ENCODE measurements around the gene C11orf71. TPM values are rescaled to one million over a fixed set of nuclear protein-coding genes. Genes with fewer than 3 reads are reported as not detected.

The C11orf71 gene, protein sequence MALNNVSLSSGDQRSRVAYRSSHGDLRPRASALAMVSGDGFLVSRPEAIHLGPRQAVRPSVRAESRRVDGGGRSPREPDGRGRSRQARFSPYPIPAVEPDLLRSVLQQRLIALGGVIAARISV
- total RNA-seq: 10 to 100 TPM; 15.1 to 15.6 TPM
- polyA plus RNA-seq: 10 to 100 TPM; 12.8 to 13.9 TPM

DNA sequence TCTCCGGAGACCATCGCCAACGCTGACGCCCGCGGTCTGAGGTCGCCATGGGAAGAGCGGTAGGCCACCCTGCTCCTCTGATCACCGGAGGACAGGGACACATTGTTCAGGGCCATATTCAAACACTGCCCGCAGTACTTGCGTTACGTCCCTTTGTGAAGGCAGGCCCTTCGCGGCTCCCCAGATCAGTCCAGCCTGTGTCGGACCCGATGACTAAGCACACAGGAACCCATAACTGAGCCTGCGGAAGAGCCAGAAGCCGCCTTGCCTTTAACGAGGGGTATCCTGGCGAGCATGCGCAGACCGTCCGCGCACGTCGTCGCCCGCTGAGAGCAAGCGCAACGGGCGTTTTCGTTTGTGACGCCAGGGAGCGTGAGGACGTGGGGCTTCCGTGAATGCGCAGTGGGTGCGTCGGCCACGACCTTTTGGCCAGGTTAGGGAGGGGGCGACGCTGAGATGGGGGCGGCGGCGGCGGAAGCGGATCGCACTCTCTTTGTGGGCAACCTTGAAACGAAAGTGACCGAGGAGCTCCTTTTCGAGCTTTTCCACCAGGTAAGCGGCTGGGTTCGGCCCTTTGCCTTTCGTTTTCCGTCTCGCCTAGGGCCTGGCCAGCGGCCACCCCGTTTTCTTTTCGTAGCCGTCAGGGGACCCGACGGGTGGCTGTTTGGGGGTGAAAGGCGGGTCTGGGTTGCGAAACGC lies at the start of gene C11orf71, which contains the start of gene RBM7:
TSS of gene C11orf71 (minus strand) at position 296 of the 699 bp plus-strand sequence. CDS start at position 116, 180 bp downstream.
TSS of gene RBM7 (plus strand) at position 451 of the 699 bp plus-strand sequence. CDS start at position 457, 6 bp downstream.
- H3K4me1 Mint-ChIP-seq: peaks cover 33 to 63% (median 47%) of the 10 kb centered on the region in 4 donors
- intact Hi-C loops (cut with micrococcal nuclease): loop anchor here (1.0 to 5.0 kb wide), 6 partner anchors 39 to 1083 kb away; partner anchors contain the start of genes REXO2 and USP28

DNA sequence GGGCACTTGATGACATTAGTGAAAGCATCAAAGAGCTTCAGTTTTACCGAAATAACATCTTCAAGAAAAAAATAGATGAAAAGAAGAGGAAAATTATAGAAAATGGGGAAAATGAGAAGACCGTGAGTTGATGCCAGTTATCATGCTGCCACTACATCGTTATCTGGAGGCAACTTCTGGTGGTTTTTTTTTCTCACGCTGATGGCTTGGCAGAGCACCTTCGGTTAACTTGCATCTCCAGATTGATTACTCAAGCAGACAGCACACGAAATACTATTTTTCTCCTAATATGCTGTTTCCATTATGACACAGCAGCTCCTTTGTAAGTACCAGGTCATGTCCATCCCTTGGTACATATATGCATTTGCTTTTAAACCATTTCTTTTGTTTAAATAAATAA lies 49.5 kb upstream of the C11orf71 start:
- Mint-ChIP-seq H3K27ac (no peak overlapping the region), H3K36me3 (peaks cover 56 to 65% of the 10 kb centered on the region in 2 donors), H3K4me3 (no peak overlapping the region), H3K4me1 (peaks cover 4 to 10% (median 5%) of the 10 kb centered on the region in 4 donors), H3K27me3 (no peaks in the 10 kb centered on the region), H3K9me3 (no peaks in the 10 kb centered on the region)
- intact Hi-C loops (cut with micrococcal nuclease): loop anchor here (10.0 kb wide), 1 partner anchor 1055 kb away; the partner anchor contains the start of gene CADM1
- Histone ChIP-seq H3K27me3 (ENCODE audit: insufficient read depth, low read length) (no peaks in the 10 kb centered on the region), H3K4me1 (ENCODE audit: insufficient read depth, low read length) (no peaks in the 10 kb centered on the region), H3K4me3 (ENCODE audit: low read length in 2 of 2) (no peak overlapping the region), H3K27ac (ENCODE audit: low read depth, low read length) (no peak overlapping the region), H3K36me3 (ENCODE audit: insufficient read depth, low read length) (peaks cover 16% of the 10 kb centered on the region), H3K9me3 (ENCODE audit: control insufficient read depth in 1 of 2, low read length in 2 of 2) (no peaks in the 10 kb centered on the region)
- ChIA-PET POLR2A (ENCODE audit: partially characterized antibody) (no interaction called here), CTCF (ENCODE audit: partially characterized antibody) (no interaction called here)
- no peak for DNase-seq

More for the DNA sequence above, at the start of gene C11orf71, which contains the start of gene RBM7:
- peaks cover 55% of the 10 kb centered on the region for H3K4me1 ChIP-seq (ENCODE audit: insufficient read depth, low read length)
- Mint-ChIP-seq H3K27ac (peak within 1 kb of the TSS; percentile 97 to 99 (median 99)), H3K27me3 (no peaks in the 10 kb centered on the region), H3K9me3 (no peaks in the 10 kb centered on the region), H3K36me3 (peaks cover 14 to 33% of the 10 kb centered on the region in 2 donors), H3K4me3 (peak within 1 kb of the TSS; percentile 92 to 99 (median 97))
- H3K27ac ChIP-seq (ENCODE audit: low read depth, low read length): peak within 1 kb of the TSS; percentile 97
- H3K36me3 ChIP-seq (ENCODE audit: insufficient read depth, low read length): peaks cover 5% of the 10 kb centered on the region
- no peaks in the 10 kb centered on the region for H3K27me3 ChIP-seq (ENCODE audit: insufficient read depth, low read length)
- H3K4me3 ChIP-seq (ENCODE audit: low read length in 2 of 2): peak within 1 kb of the TSS; percentile 86 to 96
- ChIA-PET CTCF (ENCODE audit: partially characterized antibody) (no interaction called here), POLR2A (ENCODE audit: partially characterized antibody) (interaction anchor here (0.7 to 3.1 kb wide), 5 partner anchors 11 to 217 kb away, joined by 3 to 25 read pairs (median 3); partner anchors contain the start of gene REXO2)
- H3K9me3 ChIP-seq (ENCODE audit: control insufficient read depth in 1 of 2, low read length in 2 of 2): no peaks in the 10 kb centered on the region
- peak; percentile 96 to 98 (median 98) for DNase-seq

GRCh38 chr11:114448749-114449482 lies 48.6 kb upstream of the C11orf71 start:
- peaks cover 57 to 73% of the 10 kb centered on the region in 2 donors for H3K36me3 Mint-ChIP-seq
- intact Hi-C loops (cut with micrococcal nuclease): loop anchor here (10.0 kb wide), 1 partner anchor 1056 kb away; the partner anchor contains the start of gene CADM1
- ChIA-PET CTCF (ENCODE audit: partially characterized antibody) (no interaction called here), POLR2A (ENCODE audit: partially characterized antibody) (no interaction called here)
- Histone ChIP-seq H3K9me3 (ENCODE audit: control insufficient read depth in 1 of 2, low read length in 2 of 2) (no peaks in the 10 kb centered on the region), H3K36me3 (ENCODE audit: insufficient read depth, low read length) (peaks cover 16% of the 10 kb centered on the region), H3K27me3 (ENCODE audit: insufficient read depth, low read length) (no peaks in the 10 kb centered on the region), H3K4me3 (ENCODE audit: low read length in 2 of 2) (no peak overlapping the region), H3K27ac (ENCODE audit: low read depth, low read length) (no peak overlapping the region), H3K4me1 (ENCODE audit: insufficient read depth, low read length) (no peaks in the 10 kb centered on the region)
- no peak overlapping the region for H3K27ac Mint-ChIP-seq
- H3K27me3 Mint-ChIP-seq: no peaks in the 10 kb centered on the region
- DNase-seq: no peak
- H3K9me3 Mint-ChIP-seq: no peaks in the 10 kb centered on the region
- H3K4me1 Mint-ChIP-seq: peaks cover 4 to 10% (median 8%) of the 10 kb centered on the region in 4 donors
- H3K4me3 Mint-ChIP-seq: no peak overlapping the region

DNA sequence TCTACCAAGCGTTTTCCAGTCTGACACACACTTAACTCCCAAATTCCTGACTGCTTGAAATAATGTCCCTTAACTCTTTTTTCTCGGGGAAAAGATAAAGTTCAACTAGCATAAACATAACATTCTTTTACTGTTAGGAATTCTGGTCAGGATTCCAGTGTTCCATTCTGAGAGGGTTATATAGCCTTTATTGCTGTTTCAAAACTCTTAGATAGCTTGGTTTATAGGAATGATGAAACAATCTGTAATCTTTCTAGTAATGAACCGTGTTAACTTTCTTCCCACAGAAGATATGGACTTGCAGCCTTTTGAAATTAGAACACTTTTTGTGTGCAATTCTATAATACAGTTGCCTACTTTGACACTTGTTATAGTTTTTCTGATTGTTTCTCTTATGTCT lies 47.6 kb upstream of the C11orf71 start:
- no peak overlapping the region for H3K4me3 Mint-ChIP-seq
- no peak overlapping the region for H3K4me3 ChIP-seq (ENCODE audit: low read length in 2 of 2)
- H3K27ac Mint-ChIP-seq: no peak overlapping the region
- no peaks in the 10 kb centered on the region for H3K9me3 ChIP-seq (ENCODE audit: control insufficient read depth in 1 of 2, low read length in 2 of 2)
- H3K27ac ChIP-seq (ENCODE audit: low read depth, low read length): no peak overlapping the region
- no peaks in the 10 kb centered on the region for H3K27me3 ChIP-seq (ENCODE audit: insufficient read depth, low read length)
- ChIA-PET CTCF (ENCODE audit: partially characterized antibody) (no interaction called here), POLR2A (ENCODE audit: partially characterized antibody) (no interaction called here)
- intact Hi-C loops (cut with micrococcal nuclease): loop anchor here (10.0 kb wide), 1 partner anchor 1057 kb away; the partner anchor contains the start of gene CADM1
- H3K36me3 ChIP-seq (ENCODE audit: insufficient read depth, low read length): peaks cover 16% of the 10 kb centered on the region
- H3K36me3 Mint-ChIP-seq: peaks cover 48 to 64% of the 10 kb centered on the region in 2 donors
- DNase-seq: no peak
- H3K4me1 ChIP-seq (ENCODE audit: insufficient read depth, low read length): no peaks in the 10 kb centered on the region
- H3K4me1 Mint-ChIP-seq: peaks cover 4 to 11% (median 8%) of the 10 kb centered on the region in 4 donors
- no peaks in the 10 kb centered on the region for H3K9me3 Mint-ChIP-seq
- H3K27me3 Mint-ChIP-seq: no peaks in the 10 kb centered on the region

DNA sequence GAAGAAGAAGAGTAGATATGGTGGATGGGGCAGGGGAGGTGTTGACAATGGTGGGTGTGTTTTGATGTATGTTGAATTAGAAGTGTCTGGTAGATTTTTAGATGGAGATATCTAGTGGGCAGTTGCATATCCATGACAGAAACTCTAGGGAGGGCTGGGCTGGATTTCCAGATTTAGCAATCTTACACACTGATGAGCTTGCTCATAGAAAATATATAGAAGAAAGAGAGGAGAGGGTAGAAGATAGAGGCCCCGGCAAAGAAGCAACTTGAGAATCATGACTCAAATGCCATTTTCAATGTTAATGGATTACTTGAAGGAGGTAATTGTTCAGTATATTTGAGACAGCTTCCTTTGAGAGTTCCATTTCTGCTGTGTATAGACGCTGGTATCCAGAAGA lies 47.1 kb upstream of the C11orf71 start:
- no peaks in the 10 kb centered on the region for H3K27me3 ChIP-seq (ENCODE audit: insufficient read depth, low read length)
- CTCF ChIA-PET (ENCODE audit: partially characterized antibody): no interaction called here
- Mint-ChIP-seq H3K27ac (peak overlapping the region in 1 of 7 donors; percentile 3), H3K4me1 (peaks cover 4 to 11% (median 9%) of the 10 kb centered on the region in 4 donors), H3K36me3 (peaks cover 44 to 60% of the 10 kb centered on the region in 2 donors), H3K27me3 (no peaks in the 10 kb centered on the region), H3K4me3 (no peak overlapping the region), H3K9me3 (no peaks in the 10 kb centered on the region)
- intact Hi-C loops (cut with micrococcal nuclease): loop anchor here (10.0 kb wide), 1 partner anchor 1057 kb away; the partner anchor contains the start of gene CADM1
- POLR2A ChIA-PET (ENCODE audit: partially characterized antibody): no interaction called here
- H3K9me3 ChIP-seq (ENCODE audit: control insufficient read depth in 1 of 2, low read length in 2 of 2): no peaks in the 10 kb centered on the region
- no peak for DNase-seq
- H3K27ac ChIP-seq (ENCODE audit: low read depth, low read length): no peak overlapping the region
- H3K4me1 ChIP-seq (ENCODE audit: insufficient read depth, low read length): peaks cover under 1% of the 10 kb centered on the region
- H3K36me3 ChIP-seq (ENCODE audit: insufficient read depth, low read length): peaks cover 16% of the 10 kb centered on the region
- no peak overlapping the region for H3K4me3 ChIP-seq (ENCODE audit: low read length in 2 of 2)

DNA sequence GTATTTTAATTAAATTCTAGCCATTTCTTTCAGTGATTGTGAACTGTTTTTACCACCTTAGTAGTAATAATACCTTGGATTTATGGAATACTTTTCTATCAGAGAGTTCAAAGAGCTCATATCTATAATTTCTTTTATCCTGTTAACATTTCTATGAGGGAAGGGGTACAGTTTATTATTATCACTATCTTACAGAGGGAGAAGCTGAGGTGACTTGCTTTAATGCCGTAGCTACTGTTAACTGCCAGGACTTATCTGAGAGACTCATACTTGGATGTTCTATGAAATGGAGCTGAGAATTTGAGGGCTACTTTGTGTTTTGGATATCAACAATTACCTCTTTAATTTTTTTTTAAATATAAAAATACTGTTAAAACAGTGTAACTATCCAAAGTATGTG lies 42.2 kb upstream of the C11orf71 start:
- H3K27ac ChIP-seq (ENCODE audit: low read depth, low read length): no peak overlapping the region
- H3K27me3 Mint-ChIP-seq: no peaks in the 10 kb centered on the region
- H3K9me3 ChIP-seq (ENCODE audit: control insufficient read depth in 1 of 2, low read length in 2 of 2): no peaks in the 10 kb centered on the region
- peaks cover 32% of the 10 kb centered on the region for H3K4me1 ChIP-seq (ENCODE audit: insufficient read depth, low read length)
- H3K36me3 Mint-ChIP-seq: peaks cover 28 to 41% of the 10 kb centered on the region in 2 donors
- intact Hi-C loops (cut with micrococcal nuclease): loop anchor here (10.0 kb wide), 1 partner anchor 1062 kb away; the partner anchor contains the start of gene CADM1
- no peak overlapping the region for H3K4me3 ChIP-seq (ENCODE audit: low read length in 2 of 2)
- H3K27ac Mint-ChIP-seq: no peak overlapping the region
- H3K4me3 Mint-ChIP-seq: no peak overlapping the region
- peaks cover 34 to 38% (median 36%) of the 10 kb centered on the region in 4 donors for H3K4me1 Mint-ChIP-seq
- H3K36me3 ChIP-seq (ENCODE audit: insufficient read depth, low read length): no peaks in the 10 kb centered on the region
- CTCF ChIA-PET (ENCODE audit: partially characterized antibody): no interaction called here
- no peaks in the 10 kb centered on the region for H3K9me3 Mint-ChIP-seq
- no peak for DNase-seq
- POLR2A ChIA-PET (ENCODE audit: partially characterized antibody): interaction anchor here (1.1 to 4.1 kb wide), 2 partner anchors 42 to 43 kb away, joined by 4 to 25 read pairs; partner anchors contain the start of genes C11orf71 and RBM7
- H3K27me3 ChIP-seq (ENCODE audit: insufficient read depth, low read length): no peaks in the 10 kb centered on the region

All from CD4-positive, alpha-beta memory T cell (primary cell).